ENCODE measurements around the gene GSTA3. TPM values are rescaled to one million over a fixed set of nuclear protein-coding genes. Genes with fewer than 3 reads are reported as not detected.
"Not testable (repeated sequence)": the region's sequence is repeated elsewhere in the genome, so short reads cannot be mapped to it uniquely, and the experiment has no call there.

The GSTA3 gene
- total RNA-seq, 1 donor from 2014 or later: not detected

DNA sequence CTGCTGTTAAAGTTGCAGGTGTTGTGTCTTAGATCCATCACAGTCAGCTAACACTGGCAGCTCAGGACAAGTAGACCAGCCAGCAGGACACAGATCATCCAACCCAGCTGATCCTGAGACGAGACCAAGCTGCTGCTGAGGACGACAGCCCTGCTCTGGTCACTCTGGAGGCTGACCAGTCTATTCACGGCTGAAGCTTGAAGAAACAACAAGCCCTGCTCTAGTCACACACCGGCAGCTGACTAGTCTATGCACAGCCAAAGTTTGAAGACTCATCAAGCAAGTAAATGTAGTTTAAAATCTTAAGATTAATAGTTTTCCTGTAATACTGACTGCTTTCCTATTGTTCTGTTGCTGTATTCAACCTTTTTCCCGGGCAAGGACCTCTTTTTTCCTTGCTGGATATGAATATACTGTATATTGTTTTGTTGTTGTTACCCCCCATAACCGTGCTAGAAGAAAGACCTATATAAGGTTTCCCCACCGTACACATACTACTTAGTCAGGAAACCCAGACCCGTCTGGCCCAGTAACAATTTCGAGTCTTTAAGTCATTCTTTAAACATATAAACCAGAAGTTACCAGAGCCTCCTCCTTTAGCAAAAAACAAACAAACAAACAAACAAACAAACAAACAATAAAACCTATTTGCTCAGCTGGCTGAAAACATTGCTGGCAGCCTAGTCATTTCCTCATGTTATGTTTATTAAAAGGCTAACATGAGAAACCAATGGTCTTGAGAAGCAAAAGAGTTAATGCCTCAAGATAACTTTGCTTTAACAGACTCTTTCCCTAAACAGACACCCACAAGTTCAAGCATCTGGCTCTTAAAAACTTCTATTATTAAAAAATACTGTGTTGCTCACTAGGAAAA, 16.7 kb upstream of the GSTA3 start:
- Histone ChIP-seq H3K4me3 (ENCODE audit: low read depth, low read length) (no peak overlapping the region), H3K27me3 (ENCODE audit: control insufficient read depth, insufficient read depth, low read length) (no peaks in the 10 kb centered on the region), H3K36me3 (ENCODE audit: control insufficient read depth, insufficient read depth, low read length) (no peaks in the 10 kb centered on the region)
- DNase-seq (ENCODE audit: low read depth) (no peak), FAIRE-seq (no peak)
- TF ChIP-seq, protein P1, sequence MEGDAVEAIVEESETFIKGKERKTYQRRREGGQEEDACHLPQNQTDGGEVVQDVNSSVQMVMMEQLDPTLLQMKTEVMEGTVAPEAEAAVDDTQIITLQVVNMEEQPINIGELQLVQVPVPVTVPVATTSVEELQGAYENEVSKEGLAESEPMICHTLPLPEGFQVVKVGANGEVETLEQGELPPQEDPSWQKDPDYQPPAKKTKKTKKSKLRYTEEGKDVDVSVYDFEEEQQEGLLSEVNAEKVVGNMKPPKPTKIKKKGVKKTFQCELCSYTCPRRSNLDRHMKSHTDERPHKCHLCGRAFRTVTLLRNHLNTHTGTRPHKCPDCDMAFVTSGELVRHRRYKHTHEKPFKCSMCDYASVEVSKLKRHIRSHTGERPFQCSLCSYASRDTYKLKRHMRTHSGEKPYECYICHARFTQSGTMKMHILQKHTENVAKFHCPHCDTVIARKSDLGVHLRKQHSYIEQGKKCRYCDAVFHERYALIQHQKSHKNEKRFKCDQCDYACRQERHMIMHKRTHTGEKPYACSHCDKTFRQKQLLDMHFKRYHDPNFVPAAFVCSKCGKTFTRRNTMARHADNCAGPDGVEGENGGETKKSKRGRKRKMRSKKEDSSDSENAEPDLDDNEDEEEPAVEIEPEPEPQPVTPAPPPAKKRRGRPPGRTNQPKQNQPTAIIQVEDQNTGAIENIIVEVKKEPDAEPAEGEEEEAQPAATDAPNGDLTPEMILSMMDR (IDR thresholded peaks at IDR 0.05; ENCODE audit: insufficient read depth, low read length, severe bottlenecking): no peak

DNA sequence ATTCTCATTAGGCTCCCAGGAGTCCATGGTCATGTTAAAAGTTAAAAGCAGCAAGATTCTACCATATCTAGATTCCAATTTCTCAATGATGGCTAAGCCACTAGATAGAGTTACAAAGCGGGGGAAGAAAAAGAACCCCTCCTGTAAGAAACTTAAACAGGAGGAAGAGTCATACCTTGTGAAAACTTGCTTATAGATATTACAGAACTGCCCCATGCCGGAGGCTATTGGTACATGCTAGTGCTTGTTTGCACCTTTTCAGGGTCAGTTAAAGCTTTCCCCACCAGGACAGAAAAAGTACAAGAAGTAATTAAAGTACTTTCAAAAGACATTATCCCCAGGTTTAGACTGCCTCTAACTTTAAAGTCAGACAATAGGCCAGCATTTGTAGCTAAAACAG, 15.5 kb upstream of the GSTA3 start:
- Histone ChIP-seq H3K27me3 (ENCODE audit: control insufficient read depth, insufficient read depth, low read length) (no peaks in the 10 kb centered on the region), H3K36me3 (ENCODE audit: control insufficient read depth, insufficient read depth, low read length) (no peaks in the 10 kb centered on the region), H3K4me3 (ENCODE audit: low read depth, low read length) (no peak overlapping the region)
- FAIRE-seq: no peak
- DNase-seq (ENCODE audit: low read depth): peak; percentile 88
- TF ChIP-seq, protein P1 (IDR thresholded peaks at IDR 0.05; ENCODE audit: insufficient read depth, low read length, severe bottlenecking): no peak

GRCh38 chr6:52923689-52924088, 14.2 kb upstream of the GSTA3 start:
- not testable (repeated sequence) for FAIRE-seq; H3K36me3 ChIP-seq (ENCODE audit: control insufficient read depth, insufficient read depth, low read length); DNase-seq (ENCODE audit: low read depth); H3K27me3 ChIP-seq (ENCODE audit: control insufficient read depth, insufficient read depth, low read length); H3K4me3 ChIP-seq (ENCODE audit: low read depth, low read length)

DNA sequence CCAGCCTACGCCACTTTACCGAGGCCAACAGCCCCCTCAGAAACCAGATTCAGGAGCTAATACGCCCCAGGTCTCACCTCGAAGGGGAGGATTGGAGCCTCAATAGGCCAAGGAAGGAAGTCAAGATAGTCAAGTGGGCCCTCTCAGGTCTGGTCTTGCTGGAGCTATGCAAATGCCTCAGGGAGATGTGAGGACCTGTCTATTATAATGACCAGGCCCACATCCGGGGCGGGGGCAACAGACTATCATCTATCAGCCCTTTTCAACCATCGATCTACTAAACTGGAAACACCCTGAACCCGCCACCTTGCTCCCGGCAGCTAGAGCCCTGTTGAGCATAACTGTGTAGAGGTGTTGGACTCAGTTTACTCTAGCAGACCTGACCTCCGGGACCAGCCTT, 12.7 kb upstream of the GSTA3 start:
- Histone ChIP-seq H3K36me3 (ENCODE audit: control insufficient read depth, insufficient read depth, low read length) (no peaks in the 10 kb centered on the region), H3K4me3 (ENCODE audit: low read depth, low read length) (no peak overlapping the region), H3K27me3 (ENCODE audit: control insufficient read depth, insufficient read depth, low read length) (no peaks in the 10 kb centered on the region)
- peak; percentile 31 for DNase-seq (ENCODE audit: low read depth)
- TF ChIP-seq, protein P1 (IDR thresholded peaks at IDR 0.05; ENCODE audit: insufficient read depth, low read length, severe bottlenecking): no peak
- FAIRE-seq: no peak

DNA sequence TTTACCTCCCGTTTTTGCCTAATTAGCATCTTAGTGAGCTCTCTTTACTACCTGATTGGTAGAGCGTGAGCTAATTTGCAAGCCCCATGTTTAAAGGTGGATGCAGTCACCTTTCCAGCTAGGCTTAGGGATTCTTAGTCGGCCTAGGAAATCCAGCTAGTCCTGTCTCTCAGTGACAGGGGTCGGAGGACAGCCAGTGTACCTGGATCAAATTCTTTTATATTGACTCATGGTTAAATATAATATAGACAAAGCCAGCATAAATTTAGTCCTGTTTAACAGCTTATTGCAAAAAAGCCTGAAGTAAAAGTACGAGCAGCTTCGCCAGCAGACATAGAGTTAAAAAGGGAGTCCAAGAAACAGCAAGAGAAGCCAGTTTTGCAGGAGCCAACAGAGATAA, 12.2 kb upstream of the GSTA3 start:
- H3K4me3 ChIP-seq (ENCODE audit: low read depth, low read length): no peak overlapping the region
- DNase-seq (ENCODE audit: low read depth): no peak
- H3K36me3 ChIP-seq (ENCODE audit: control insufficient read depth, insufficient read depth, low read length): no peaks in the 10 kb centered on the region
- TF ChIP-seq, protein P1 (IDR thresholded peaks at IDR 0.05; ENCODE audit: insufficient read depth, low read length, severe bottlenecking): no peak
- H3K27me3 ChIP-seq (ENCODE audit: control insufficient read depth, insufficient read depth, low read length): no peaks in the 10 kb centered on the region
- FAIRE-seq: no peak

DNA sequence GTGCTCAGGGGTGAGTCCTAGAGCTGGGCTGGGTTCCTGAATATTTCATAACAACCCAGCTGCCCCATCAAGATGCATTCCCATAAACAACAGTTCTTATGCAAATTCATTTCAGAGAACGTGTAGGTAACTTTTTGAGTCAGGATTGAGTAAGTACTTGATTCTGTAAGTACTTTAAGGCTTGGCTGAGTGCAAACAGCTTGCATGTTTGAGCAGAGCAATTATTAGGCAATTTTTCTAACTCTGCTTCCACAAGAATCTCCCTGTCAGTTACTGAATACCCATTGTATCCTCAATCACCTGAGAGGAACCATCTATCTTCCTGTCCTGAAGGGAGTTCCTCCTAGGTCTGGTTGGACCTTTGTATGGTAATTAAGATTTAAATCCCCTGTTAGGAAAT, 10.0 kb upstream of the GSTA3 start:
- H3K36me3 ChIP-seq (ENCODE audit: control insufficient read depth, insufficient read depth, low read length); H3K4me3 ChIP-seq (ENCODE audit: low read depth, low read length); FAIRE-seq; H3K27me3 ChIP-seq (ENCODE audit: control insufficient read depth, insufficient read depth, low read length): not testable (repeated sequence)
- peak; percentile 95 for DNase-seq (ENCODE audit: low read depth)

DNA sequence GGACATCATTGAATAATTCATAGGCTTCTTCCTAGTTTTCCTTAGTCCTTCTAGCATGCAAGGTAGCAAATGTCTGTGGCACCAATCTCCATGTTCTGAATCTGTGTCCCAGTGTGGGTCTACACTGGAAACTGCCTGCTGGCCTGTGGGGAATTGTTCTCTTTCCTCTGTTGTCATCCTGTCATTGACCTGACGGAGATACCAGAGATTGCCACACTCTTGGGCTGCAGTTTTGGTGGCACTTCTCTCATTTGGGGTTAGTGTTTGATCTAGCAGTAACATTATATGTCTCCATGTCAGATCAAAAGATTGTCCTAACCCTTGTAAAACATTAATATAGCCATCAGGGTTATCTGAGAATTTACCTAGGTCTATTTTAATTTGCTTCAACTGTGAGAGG, 9.3 kb upstream of the GSTA3 start:
- FAIRE-seq; H3K36me3 ChIP-seq (ENCODE audit: control insufficient read depth, insufficient read depth, low read length); H3K27me3 ChIP-seq (ENCODE audit: control insufficient read depth, insufficient read depth, low read length); H3K4me3 ChIP-seq (ENCODE audit: low read depth, low read length); DNase-seq (ENCODE audit: low read depth): not testable (repeated sequence)

DNA sequence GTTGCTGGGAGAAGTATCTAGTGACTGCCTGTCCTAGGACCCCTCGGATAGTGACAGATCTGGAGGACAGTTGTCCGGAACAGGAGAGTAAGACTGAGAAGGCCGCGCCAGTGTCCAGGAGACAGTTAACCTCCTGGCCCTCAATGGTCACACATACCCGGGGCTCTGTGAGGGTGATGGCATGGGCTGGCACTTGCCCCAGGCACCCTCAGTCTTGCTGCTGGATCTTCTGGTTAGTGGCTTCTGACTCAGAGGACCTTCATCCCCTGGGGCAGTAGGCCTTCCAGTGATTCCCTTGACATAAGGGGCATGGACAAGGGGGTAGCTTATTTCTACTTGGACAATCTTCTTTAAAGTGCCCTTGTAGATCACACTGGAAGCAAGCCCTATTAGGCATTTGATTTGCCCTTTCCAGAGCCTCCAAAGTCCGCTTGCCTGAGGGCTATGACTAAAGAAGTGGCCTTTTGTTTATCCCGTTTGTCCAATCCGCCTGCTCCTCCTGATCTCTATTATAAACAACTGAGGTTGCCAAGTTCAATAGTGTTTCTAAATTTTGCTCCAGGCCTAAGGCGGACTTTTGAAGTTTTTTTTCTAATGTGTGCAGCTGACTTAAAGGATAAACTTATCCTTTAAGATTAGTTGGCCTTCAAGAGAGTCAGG, 8.7 kb upstream of the GSTA3 start:
- peak; percentile 60 for FAIRE-seq
- DNase-seq (ENCODE audit: low read depth): peak; percentile 88
- not testable (repeated sequence) for H3K36me3 ChIP-seq (ENCODE audit: control insufficient read depth, insufficient read depth, low read length); H3K27me3 ChIP-seq (ENCODE audit: control insufficient read depth, insufficient read depth, low read length); H3K4me3 ChIP-seq (ENCODE audit: low read depth, low read length)
